Upper lobe of left lung (tissue), 6 donors: ENCODE measurements around the gene ALDH3B2. TPM values are rescaled to one million over a fixed set of nuclear protein-coding genes. Genes with fewer than 3 reads are reported as not detected.

ENCODE experiments used
- ATAC-seq, 2 donors: fragments of 200-7000 bp; cut with Tn5 transposase; one replicate each; pipeline ENCODE4 v1.9.1; 2022; ENCODE audit warnings: mild to moderate bottlenecking in 2 of 2, moderate library complexity in 2 of 2; ENCODE audit not compliant: low FRiP score in 2 of 2
- DNase-seq, 2 donors: peaks; one replicate each; pipeline ENCODE4 v3.0.0-alpha.2; 2019 to 2020
- H3K27ac ChIP-seq, 4 donors: fragments of 200-600 bp; sonication (generic); one replicate each; pipeline ENCODE4 v1.5.1; 2016 to 2019
- H3K27me3 ChIP-seq, 4 donors: fragments of 200-600 bp; sonication (generic); one replicate each; pipeline ENCODE4 v1.5.1; 2017 to 2019
- H3K36me3 ChIP-seq, 4 donors: fragments of 200-600 bp; sonication (generic); one replicate each; pipeline ENCODE4 v1.5.1; 2016 to 2019
- H3K4me1 ChIP-seq, 4 donors: fragments of 200-600 bp; sonication (generic); one replicate each; pipeline ENCODE4 v1.5.1; 2018 to 2019
- H3K4me3 ChIP-seq, 4 donors: fragments of 200-600 bp; sonication (generic); one replicate each; pipeline ENCODE4 v1.5.1; 2017 to 2019; ENCODE audit warnings: mild to moderate bottlenecking in 2 of 4, moderate library complexity in 1 of 4
- H3K9me3 ChIP-seq, 4 donors: fragments of 200-600 bp; sonication (generic); one replicate each; pipeline ENCODE4 v1.5.1; 2018 to 2019
- EP300 ChIP-seq, 4 donors: sonication (generic); formaldehyde crosslinking; IDR thresholded peaks; one replicate each; pipeline ENCODE4 v1.5.1; 2017; ENCODE audit warnings: antibody characterized with exemption in 4 of 4, control low read depth in 2 of 4
- POLR2A ChIP-seq, 4 donors: fragments of 450-650 bp; IDR thresholded peaks; one replicate each; pipeline ENCODE4 v1.5.1; 2016 to 2017; ENCODE audit warnings: antibody characterized with exemption in 4 of 4, mild to moderate bottlenecking in 2 of 4
- POLR2AphosphoS5 ChIP-seq, 2 donors: sonication (generic); formaldehyde crosslinking; IDR thresholded peaks; one replicate each; pipeline ENCODE4 v1.5.1; 2017; ENCODE audit warnings: antibody characterized with exemption in 2 of 2
- WGBS, 2 donors: methylation state at CpG; one replicate each; pipeline ENCODE4 v1.1.5; 2017 to 2018; 5-methylcytosine and 5-hydroxymethylcytosine counted together
- total RNA-seq, 6 donors: library from RNA; depleted of rRNA in 4 of 6; stranded (reverse); fragments of >200 nt in 4 of 6; gene quantifications; one replicate each; pipeline versions ENCODE4 v1.1.0 to v1.2.1, GENCODE V29; 2016 to 2021
- TF ChIP-seq, protein P1 (sequence below), 6 experiments: fragments of 450-650 bp in 4 of 6; fragments of 200-600 bp in 2 of 6; sonication (generic) in 2 of 6; IDR thresholded peaks; one replicate each; pipeline ENCODE4 v1.5.1; 2016 to 2019; ENCODE audit warnings: antibody characterized with exemption in 6 of 6
- donor health status: DM: no; HTN: no; CAD: no; lungs with moderate emphysema.
- donor health status: DM: no; HTN: yes; CAD: no; lungs with severe emphysema.

Gene ALDH3B2
- total RNA-seq, 6 donors from 2014 or later = 0.30 to 6.4 (median 0.86) TPM; not detected in 1

DNA sequence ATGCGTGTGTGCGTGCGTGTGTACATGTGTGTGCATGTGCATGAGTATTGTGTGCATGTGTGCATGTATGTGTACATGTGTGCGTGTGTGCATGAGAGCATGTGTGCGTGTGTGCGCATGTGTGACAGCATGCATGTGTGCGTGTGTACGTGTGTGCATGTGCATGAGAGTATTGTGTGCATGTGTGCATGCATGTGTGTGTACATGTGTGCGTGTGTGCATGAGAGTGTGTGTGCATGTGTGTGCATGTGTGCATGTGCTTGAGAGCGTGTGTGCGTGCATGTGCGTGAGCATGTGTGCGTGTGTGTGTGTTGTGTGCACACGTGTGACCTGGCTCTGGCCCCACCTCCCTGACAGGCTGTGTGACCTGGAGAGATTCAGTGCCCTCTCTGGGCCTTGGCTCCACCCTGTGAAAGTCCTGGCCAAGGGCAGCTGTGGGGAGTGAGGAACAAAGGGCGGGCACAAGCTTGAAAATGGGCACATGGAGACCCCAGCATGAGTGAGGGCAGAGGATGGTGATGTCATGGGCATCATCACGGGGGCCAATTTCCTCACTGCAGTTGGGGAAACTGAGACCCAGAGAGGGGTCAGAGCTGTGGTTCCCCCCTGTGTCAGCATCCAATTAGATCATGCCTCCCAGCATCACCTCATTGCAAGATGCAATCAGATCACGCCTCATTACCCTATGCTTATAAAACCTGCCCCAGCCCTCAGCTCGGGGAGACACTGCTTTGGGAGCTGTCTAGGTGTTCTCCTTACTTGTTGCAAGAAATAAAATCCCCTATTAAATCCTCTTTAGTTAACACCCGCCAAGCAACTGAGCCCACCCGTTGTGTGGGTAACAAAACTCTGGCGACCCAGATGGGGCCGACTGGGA is 24.6 kb downstream of the ALDH3B2 start:
- H3K27ac ChIP-seq = peak overlapping the region in 2 of 4 donors; percentile 44 to 58
- ATAC-seq = no peak
- peak overlapping the region in 3 of 4 donors; percentile 46 to 55 (median 48) for H3K4me3 ChIP-seq
- H3K36me3 ChIP-seq = no peaks in the 10 kb centered on the region
- peaks cover 0 to 16% (median 7%) of the 10 kb centered on the region in 4 donors for H3K4me1 ChIP-seq
- H3K9me3 ChIP-seq = no peaks in the 10 kb centered on the region
- peak in 2 of 4 donors; percentile 18 to 28 for TF ChIP-seq POLR2A (IDR thresholded peaks at IDR 0.05)
- TF ChIP-seq, protein P1, sequence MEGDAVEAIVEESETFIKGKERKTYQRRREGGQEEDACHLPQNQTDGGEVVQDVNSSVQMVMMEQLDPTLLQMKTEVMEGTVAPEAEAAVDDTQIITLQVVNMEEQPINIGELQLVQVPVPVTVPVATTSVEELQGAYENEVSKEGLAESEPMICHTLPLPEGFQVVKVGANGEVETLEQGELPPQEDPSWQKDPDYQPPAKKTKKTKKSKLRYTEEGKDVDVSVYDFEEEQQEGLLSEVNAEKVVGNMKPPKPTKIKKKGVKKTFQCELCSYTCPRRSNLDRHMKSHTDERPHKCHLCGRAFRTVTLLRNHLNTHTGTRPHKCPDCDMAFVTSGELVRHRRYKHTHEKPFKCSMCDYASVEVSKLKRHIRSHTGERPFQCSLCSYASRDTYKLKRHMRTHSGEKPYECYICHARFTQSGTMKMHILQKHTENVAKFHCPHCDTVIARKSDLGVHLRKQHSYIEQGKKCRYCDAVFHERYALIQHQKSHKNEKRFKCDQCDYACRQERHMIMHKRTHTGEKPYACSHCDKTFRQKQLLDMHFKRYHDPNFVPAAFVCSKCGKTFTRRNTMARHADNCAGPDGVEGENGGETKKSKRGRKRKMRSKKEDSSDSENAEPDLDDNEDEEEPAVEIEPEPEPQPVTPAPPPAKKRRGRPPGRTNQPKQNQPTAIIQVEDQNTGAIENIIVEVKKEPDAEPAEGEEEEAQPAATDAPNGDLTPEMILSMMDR (IDR thresholded peaks at IDR 0.05) = no peak
- 78 to 85% methylated on average over 18 to 22 of the region's 22 CpGs for WGBS, 2 donors
- peaks cover 0 to 4% (median 0%) of the 10 kb centered on the region in 4 donors for H3K27me3 ChIP-seq
- no peak for DNase-seq

DNA sequence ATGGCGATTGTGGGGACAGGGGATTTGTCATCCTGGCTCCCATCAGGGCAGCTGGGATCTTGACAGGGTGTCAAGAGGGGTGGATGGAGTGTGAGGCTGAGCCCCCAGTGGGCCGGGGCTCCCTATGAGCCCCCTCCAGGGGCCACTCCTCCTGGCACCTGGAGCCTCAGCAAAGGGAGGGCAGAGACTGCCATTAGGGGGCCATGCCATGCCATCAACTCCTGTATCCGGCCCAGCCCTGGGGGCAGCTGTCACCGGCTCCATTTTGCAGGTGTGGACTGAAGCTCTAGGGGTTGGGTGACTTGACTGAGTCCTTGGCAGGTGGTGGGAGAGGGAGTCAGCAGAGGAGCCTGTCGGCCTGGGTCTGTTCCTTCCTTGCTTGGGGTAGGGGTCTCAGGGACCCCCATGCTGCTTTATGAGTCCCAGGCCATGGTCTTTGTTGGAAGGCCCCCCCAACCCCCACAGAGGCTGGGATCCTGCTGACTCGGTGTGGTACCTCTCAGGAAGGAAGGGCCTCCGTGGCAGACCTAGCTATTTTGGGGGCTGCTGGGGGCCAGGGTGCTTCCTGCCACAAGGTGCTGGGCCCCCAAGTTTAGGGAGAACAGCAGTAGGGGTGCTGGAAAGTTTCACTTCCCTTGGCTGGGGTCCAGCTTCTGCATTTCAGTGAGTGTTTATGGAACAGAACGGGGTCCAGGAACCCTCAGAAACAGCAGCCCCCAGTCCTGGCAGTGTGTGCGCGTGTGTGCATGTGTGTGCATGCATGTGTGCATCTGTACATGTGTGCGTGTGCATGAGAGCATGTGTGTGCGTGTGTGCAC is 25.4 kb downstream of the ALDH3B2 start:
- H3K4me3 ChIP-seq = no peak overlapping the region
- 50 to 68% methylated on average over 7 to 9 of the region's 12 CpGs for WGBS, 2 donors
- DNase-seq = peak in 1 of 2 donors; percentile 29
- H3K27me3 ChIP-seq = peaks cover 0 to 4% (median 0%) of the 10 kb centered on the region in 4 donors
- no peak overlapping the region for H3K27ac ChIP-seq
- no peak for ATAC-seq
- H3K36me3 ChIP-seq = no peaks in the 10 kb centered on the region
- peaks cover 0 to 16% (median 7%) of the 10 kb centered on the region in 4 donors for H3K4me1 ChIP-seq
- TF ChIP-seq EP300 (IDR thresholded peaks at IDR 0.05) (no peak), POLR2A (IDR thresholded peaks at IDR 0.05) (no peak), POLR2AphosphoS5 (IDR thresholded peaks at IDR 0.05) (no peak)
- TF ChIP-seq, protein P1 (IDR thresholded peaks at IDR 0.05) = no peak
- H3K9me3 ChIP-seq = no peaks in the 10 kb centered on the region

- TF ChIP-seq, protein P1 (IDR thresholded peaks at IDR 0.05) = peak in 5 of 6 experiments; percentile 8 to 33 (median 12)
- TF ChIP-seq EP300 (IDR thresholded peaks at IDR 0.05) (no peak), POLR2A (IDR thresholded peaks at IDR 0.05) (no peak), POLR2AphosphoS5 (IDR thresholded peaks at IDR 0.05) (no peak)
- Histone ChIP-seq H3K4me3 (no peak overlapping the region), H3K9me3 (no peaks in the 10 kb centered on the region), H3K27me3 (peaks cover 0 to 4% (median 0%) of the 10 kb centered on the region in 4 donors), H3K27ac (no peak overlapping the region), H3K4me1 (peaks cover 0 to 16% (median 7%) of the 10 kb centered on the region in 4 donors), H3K36me3 (no peaks in the 10 kb centered on the region)
- ATAC-seq (no peak), DNase-seq (peak in 1 of 2 donors; percentile 55)
- WGBS, 2 donors = 56 to 70% methylated on average over 4 to 9 of the region's 12 CpGs
These were observed 26.2 kb downstream of the ALDH3B2 start for GRCh38 chr11:67648140-67648795.

DNA sequence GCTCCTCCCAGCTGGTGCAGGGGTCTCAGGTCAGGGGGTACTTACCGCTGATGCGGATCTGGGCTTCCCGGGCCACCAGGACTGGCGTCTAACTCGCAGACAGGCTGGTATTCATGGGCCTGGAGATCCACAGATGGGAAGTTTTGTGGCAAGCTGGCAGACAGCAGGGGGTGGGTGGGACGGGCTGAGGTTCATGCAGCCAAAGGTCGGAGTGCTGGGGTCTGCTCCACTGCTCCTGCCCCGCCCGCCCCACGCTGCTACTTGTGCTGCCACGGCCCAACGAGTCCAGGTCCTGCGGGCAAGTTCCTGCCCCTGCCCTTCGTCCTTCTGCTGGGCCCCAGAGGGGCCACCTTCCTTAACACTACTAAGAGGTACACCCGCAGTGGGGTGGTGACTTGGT is 27.0 kb downstream of the ALDH3B2 start:
- peak in 1 of 2 donors; percentile 61 for DNase-seq
- WGBS, 2 donors = 67 to 71% methylated on average over 6 to 10 of the region's 15 CpGs
- Histone ChIP-seq H3K27ac (no peak overlapping the region), H3K4me3 (no peak overlapping the region), H3K4me1 (peaks cover 0 to 16% (median 7%) of the 10 kb centered on the region in 4 donors), H3K9me3 (no peaks in the 10 kb centered on the region), H3K36me3 (no peaks in the 10 kb centered on the region), H3K27me3 (peaks cover 0 to 4% (median 0%) of the 10 kb centered on the region in 4 donors)
- TF ChIP-seq, protein P1 (IDR thresholded peaks at IDR 0.05) = no peak
- no peak for TF ChIP-seq POLR2A (IDR thresholded peaks at IDR 0.05)
- no peak for TF ChIP-seq POLR2AphosphoS5 (IDR thresholded peaks at IDR 0.05)
- TF ChIP-seq EP300 (IDR thresholded peaks at IDR 0.05) = no peak
- ATAC-seq = no peak
